Breast epithelium (tissue), 3 donors: ENCODE results near the gene CEACAM3.

ENCODE experiments used
- POLR2A ChIP-seq: fragments of 450-650 bp; IDR thresholded peaks from one replicate; pipeline ENCODE4 v1.6.1; 2016; ENCODE audit warnings: antibody characterized with exemption, mild to moderate bottlenecking, moderate library complexity
- TF ChIP-seq, protein P1 (sequence below), 3 donors: fragments of 450-650 bp; IDR thresholded peaks; one replicate each; pipeline ENCODE4 v1.5.1; 2016 to 2017; ENCODE audit warnings: antibody characterized with exemption in 3 of 3, mild to moderate bottlenecking in 3 of 3, moderate library complexity in 3 of 3

DNA sequence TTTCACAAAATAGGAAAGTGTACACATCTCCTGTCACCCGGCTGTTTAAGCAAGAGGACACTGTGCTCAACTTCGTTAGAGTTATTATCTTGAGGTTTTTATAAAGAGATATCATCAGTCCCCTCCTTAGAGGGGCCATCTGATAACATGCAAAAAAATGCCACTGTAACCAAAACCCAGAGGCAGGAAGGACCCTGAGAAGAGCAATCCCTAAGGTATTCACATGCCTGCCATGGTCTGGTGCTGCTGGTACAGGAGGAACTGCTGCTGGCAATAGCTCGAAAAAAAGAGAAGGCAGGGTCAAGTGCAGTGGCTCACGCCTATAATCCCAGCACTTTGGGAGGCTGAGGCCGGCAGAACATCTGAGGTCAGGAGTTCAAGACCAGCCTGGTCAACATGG lies 12.8 kb upstream of the CEACAM3 start:
- TF ChIP-seq, protein P1, sequence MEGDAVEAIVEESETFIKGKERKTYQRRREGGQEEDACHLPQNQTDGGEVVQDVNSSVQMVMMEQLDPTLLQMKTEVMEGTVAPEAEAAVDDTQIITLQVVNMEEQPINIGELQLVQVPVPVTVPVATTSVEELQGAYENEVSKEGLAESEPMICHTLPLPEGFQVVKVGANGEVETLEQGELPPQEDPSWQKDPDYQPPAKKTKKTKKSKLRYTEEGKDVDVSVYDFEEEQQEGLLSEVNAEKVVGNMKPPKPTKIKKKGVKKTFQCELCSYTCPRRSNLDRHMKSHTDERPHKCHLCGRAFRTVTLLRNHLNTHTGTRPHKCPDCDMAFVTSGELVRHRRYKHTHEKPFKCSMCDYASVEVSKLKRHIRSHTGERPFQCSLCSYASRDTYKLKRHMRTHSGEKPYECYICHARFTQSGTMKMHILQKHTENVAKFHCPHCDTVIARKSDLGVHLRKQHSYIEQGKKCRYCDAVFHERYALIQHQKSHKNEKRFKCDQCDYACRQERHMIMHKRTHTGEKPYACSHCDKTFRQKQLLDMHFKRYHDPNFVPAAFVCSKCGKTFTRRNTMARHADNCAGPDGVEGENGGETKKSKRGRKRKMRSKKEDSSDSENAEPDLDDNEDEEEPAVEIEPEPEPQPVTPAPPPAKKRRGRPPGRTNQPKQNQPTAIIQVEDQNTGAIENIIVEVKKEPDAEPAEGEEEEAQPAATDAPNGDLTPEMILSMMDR (IDR thresholded peaks at IDR 0.05), result no peak
- TF ChIP-seq POLR2A, result no peak
